SK-N-DZ (cell line): ENCODE measurements around the gene WDR70.
"Not testable (repeated sequence)": the region's sequence is repeated elsewhere in the genome, so short reads cannot be mapped to it uniquely, and the experiment has no call there.

Experiments
- DNase-seq: peaks from one replicate; pipeline ENCODE4 v3.0.0-alpha.2; 2015; ENCODE audit warnings: low spot score

Gene WDR70

GRCh38 chr5:37683072-37683471 lies 304.0 kb downstream of the WDR70 start:
- no peak for DNase-seq

- DNase-seq: no peak
Observed at GRCh38 chr5:37685211-37685610, 306.1 kb downstream of the WDR70 start.

GRCh38 chr5:37685816-37686215 lies 306.7 kb downstream of the WDR70 start:
- no peak for DNase-seq

- not testable (repeated sequence) for DNase-seq
Observed at GRCh38 chr5:37688925-37689324, 309.8 kb downstream of the WDR70 start.

GRCh38 chr5:37694333-37694732 lies 315.2 kb downstream of the WDR70 start:
- not testable (repeated sequence) for DNase-seq

GRCh38 chr5:37694867-37695266 lies 315.7 kb downstream of the WDR70 start:
- DNase-seq: no peak

GRCh38 chr5:37695647-37696046 lies 316.5 kb downstream of the WDR70 start:
- DNase-seq: no peak

GRCh38 chr5:37696190-37697021 lies 317.3 kb downstream of the WDR70 start:
- DNase-seq: no peak

- DNase-seq: no peak
Observed at GRCh38 chr5:37701868-37702267, 322.8 kb downstream of the WDR70 start.

- DNase-seq: no peak
Observed at GRCh38 chr5:37703841-37704241, 324.7 kb downstream of the WDR70 start.

- DNase-seq: no peak
Observed at GRCh38 chr5:37704406-37704805, 325.3 kb downstream of the WDR70 start.

- DNase-seq: no peak
Observed at GRCh38 chr5:37709020-37709419, 329.9 kb downstream of the WDR70 start.

GRCh38 chr5:37710965-37711364 lies 331.8 kb downstream of the WDR70 start:
- DNase-seq: no peak

- no peak for DNase-seq
Observed at GRCh38 chr5:37712750-37713149, 333.6 kb downstream of the WDR70 start.

- no peak for DNase-seq
Observed at GRCh38 chr5:37714756-37715155, 335.6 kb downstream of the WDR70 start.

GRCh38 chr5:37715361-37715760 lies 336.2 kb downstream of the WDR70 start:
- DNase-seq: no peak

- DNase-seq: no peak
Observed at GRCh38 chr5:37715992-37716391, 336.9 kb downstream of the WDR70 start.

GRCh38 chr5:37716405-37716804 lies 337.3 kb downstream of the WDR70 start:
- DNase-seq: no peak

- DNase-seq: no peak
Observed at GRCh38 chr5:37717276-37717612, 338.1 kb downstream of the WDR70 start.

- DNase-seq: peak; percentile 62
Observed at GRCh38 chr5:37717613-37718431, 338.7 kb downstream of the WDR70 start.

- DNase-seq: peak; percentile 85
Observed at GRCh38 chr5:37720550-37720952, 341.4 kb downstream of the WDR70 start.

- no peak for DNase-seq
Observed at GRCh38 chr5:37721447-37721871, 342.3 kb downstream of the WDR70 start.
